Neutrophil (primary cell): ENCODE data around the gene TSEN2.

Experiments used
- H3K27ac ChIP-seq: fragments of 200-600 bp; sonication (generic); 2 replicates; pipeline ENCODE4 v1.5.1; 2016; ENCODE audit warnings: mild to moderate bottlenecking, moderate library complexity
- H3K27me3 ChIP-seq: fragments of 200-600 bp; sonication (generic); 2 replicates; pipeline ENCODE4 v1.6.0; 2016; ENCODE audit warnings: mild to moderate bottlenecking
- H3K36me3 ChIP-seq: fragments of 200-600 bp; sonication (generic); 2 replicates; pipeline ENCODE4 v1.5.1; 2017
- H3K4me1 ChIP-seq, 2 experiments: fragments of 200-600 bp in 1 of 2; sonication (generic) in 1 of 2; 1 replicate in 1 of 2; 2 replicates in 1 of 2; pipeline versions ENCODE4 v1.5.1 to v1.6.1; 2013 to 2016; ENCODE audit warnings: low read depth in 1 of 2, low read length in 1 of 2, mild to moderate bottlenecking in 1 of 2, moderate library complexity in 1 of 2; ENCODE audit not compliant: control insufficient read depth in 1 of 2, insufficient read depth in 1 of 2
- H3K4me3 ChIP-seq, 2 experiments: fragments of 200-600 bp in 1 of 2; sonication (generic) in 1 of 2; 1 replicate in 1 of 2; 2 replicates in 1 of 2; pipeline ENCODE4 v1.5.1; 2013 to 2016; ENCODE audit warnings: low read depth in 1 of 2, low read length in 1 of 2, mild to moderate bottlenecking in 1 of 2, moderate library complexity in 1 of 2
- H3K9me3 ChIP-seq: fragments of 200-600 bp; sonication (generic); 2 replicates; pipeline ENCODE4 v1.5.1; 2016
- CTCF ChIP-seq: fragments of 200-600 bp; sonication (generic); IDR thresholded peaks from 2 replicates; pipeline ENCODE4 v1.5.1; 2016; ENCODE audit warnings: antibody characterized with exemption

The TSEN2 gene

GRCh38 chr3:12508291-12508700 is 24.0 kb downstream of the TSEN2 start:
- no peak for TF ChIP-seq CTCF
- Histone ChIP-seq H3K4me1 (peaks cover 6 to 7% of the 10 kb centered on the region in 2 experiments), H3K27me3 (no peaks in the 10 kb centered on the region), H3K27ac (no peak overlapping the region), H3K36me3 (no peaks in the 10 kb centered on the region), H3K4me3 (no peak overlapping the region), H3K9me3 (no peaks in the 10 kb centered on the region)

- TF ChIP-seq CTCF = no peak
- no peaks in the 10 kb centered on the region for H3K27me3 ChIP-seq
- H3K36me3 ChIP-seq = no peaks in the 10 kb centered on the region
- H3K9me3 ChIP-seq = no peaks in the 10 kb centered on the region
- H3K4me1 ChIP-seq = no peaks in the 10 kb centered on the region
- H3K27ac ChIP-seq = no peak overlapping the region
- no peak overlapping the region for H3K4me3 ChIP-seq
These were observed 25.2 kb downstream of the TSEN2 start for GRCh38 chr3:12509466-12509865.

GRCh38 chr3:12512534-12513118 is 28.3 kb downstream of the TSEN2 start:
- no peak overlapping the region for H3K27ac ChIP-seq
- H3K4me3 ChIP-seq = no peak overlapping the region
- no peak for TF ChIP-seq CTCF
- H3K36me3 ChIP-seq = no peaks in the 10 kb centered on the region
- H3K27me3 ChIP-seq = no peaks in the 10 kb centered on the region
- no peaks in the 10 kb centered on the region for H3K4me1 ChIP-seq
- H3K9me3 ChIP-seq = no peaks in the 10 kb centered on the region

- H3K4me1 ChIP-seq = no peaks in the 10 kb centered on the region
- no peak for TF ChIP-seq CTCF
- no peak overlapping the region for H3K4me3 ChIP-seq
- H3K9me3 ChIP-seq = no peaks in the 10 kb centered on the region
- no peak overlapping the region for H3K27ac ChIP-seq
- H3K36me3 ChIP-seq = no peaks in the 10 kb centered on the region
- no peaks in the 10 kb centered on the region for H3K27me3 ChIP-seq
These were observed 29.6 kb downstream of the TSEN2 start for GRCh38 chr3:12513694-12514446.

- Histone ChIP-seq H3K27ac (no peak overlapping the region), H3K4me1 (no peaks in the 10 kb centered on the region), H3K4me3 (no peak overlapping the region), H3K27me3 (no peaks in the 10 kb centered on the region), H3K36me3 (no peaks in the 10 kb centered on the region), H3K9me3 (no peaks in the 10 kb centered on the region)
- no peak for TF ChIP-seq CTCF
These were observed 31.4 kb downstream of the TSEN2 start for GRCh38 chr3:12515631-12516030.
